CD1c-positive myeloid dendritic cell (primary cell): ENCODE results near the gene CFAP20.

Experiments
- DNase-seq: peaks from one replicate; pipeline ENCODE4 v3.0.0-alpha.2; 2016; ENCODE audit errors: extremely low spot score

Gene CFAP20

DNA sequence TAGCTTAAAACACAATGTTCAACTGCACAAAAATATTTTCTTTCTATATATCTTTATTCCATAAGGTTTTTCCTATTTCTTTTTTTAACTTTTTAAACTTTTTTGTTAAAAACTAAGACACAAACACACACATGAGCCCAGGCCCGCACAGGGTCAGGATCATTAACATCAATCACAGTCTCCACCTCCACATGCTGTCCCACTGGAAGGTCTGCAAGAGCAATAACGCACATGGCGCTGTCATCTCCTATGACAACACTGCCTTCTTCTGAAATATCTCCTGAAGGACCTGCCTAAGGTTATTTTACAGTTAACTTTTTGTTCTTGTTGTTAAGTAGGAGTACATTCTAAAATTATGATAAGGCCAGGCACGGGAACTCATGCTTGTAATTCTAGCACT, 4.1 kb downstream of the CFAP20 start:
- no peak for DNase-seq

DNA sequence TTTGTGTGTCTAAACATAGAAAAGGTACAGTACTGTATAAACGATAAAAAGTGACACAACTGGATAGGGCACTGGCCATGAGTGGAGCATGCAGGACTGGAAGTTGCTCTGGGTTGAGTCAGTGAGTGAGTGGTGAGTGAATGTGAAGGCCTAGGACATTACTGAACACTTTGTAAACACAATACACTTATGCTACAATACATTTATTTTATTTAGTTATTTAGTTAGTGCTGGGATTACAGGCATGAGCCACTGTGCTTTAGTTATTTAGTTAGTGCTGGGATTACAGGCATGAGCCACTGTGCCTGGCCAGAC, 4.6 kb downstream of the CFAP20 start:
- no peak for DNase-seq

DNA sequence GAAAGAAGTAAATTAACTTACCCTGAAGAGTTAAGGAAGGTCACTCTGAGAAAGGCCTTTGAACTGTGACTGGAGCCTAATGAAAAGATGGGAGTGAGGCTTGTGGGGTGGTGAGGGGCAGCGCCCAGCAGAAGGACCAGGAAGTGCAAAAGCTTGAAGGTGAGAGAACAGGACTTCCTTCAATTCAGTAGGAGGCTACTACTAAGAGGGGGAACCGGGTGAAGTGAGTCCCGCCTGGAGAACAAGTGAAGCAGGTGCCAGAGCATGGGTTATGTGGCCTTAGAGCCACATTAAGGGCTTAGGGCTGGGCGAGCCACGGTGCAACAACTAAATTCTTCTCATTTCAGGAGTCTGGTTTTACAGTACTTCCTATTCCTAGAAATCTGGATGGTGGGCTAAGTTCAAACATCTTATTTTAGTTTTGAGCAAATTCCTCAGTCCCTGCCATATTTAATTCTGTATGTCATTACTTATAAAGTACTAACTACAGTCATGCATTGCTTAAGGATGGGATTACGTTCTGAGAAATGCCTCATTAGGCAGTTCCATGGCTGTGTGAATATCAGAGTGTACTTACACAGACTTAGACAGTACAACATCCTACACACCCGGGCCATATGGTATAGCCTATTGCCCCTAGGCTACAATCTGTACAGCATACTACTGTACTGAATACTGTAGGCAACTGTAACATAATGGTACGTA, 5.1 kb downstream of the CFAP20 start:
- no peak for DNase-seq

DNA sequence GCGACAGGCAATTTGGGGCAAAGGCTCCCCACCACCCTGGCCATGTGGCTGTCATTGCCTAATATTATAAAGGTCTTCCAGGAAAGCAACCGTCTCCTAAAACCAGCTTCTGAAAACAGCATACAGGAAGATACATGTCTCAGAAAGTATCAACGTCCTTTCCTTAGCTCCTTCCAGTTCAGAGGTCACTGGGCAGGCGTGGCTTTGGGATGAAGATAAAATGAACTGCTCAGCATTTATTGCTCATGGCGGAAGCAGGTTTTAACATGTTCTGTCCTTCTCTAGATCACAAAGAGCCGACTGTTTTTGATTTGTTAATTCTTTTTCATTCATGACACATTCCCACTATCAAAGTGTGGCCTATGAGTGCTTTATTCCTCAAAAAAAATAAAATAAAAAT, 8.0 kb downstream of the CFAP20 start:
- no peak for DNase-seq

DNA sequence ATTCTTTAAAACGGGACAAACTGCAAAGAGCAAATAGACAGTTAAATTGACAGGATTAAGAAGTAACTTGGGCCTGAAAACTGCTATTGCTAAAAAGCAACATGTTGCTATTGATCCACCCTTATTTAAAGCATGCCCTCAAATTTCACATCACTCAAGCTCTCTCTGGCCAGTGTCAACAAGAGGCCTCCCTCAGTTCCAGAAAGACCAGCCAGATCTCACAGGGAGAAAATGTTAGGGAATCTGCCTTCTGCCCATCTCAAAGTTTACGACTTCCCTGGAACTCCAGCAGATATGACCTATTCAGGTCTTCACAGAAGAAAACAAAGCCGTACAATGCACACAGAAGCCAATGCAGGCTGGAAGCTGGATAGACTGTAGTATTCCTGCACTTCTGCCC, 8.9 kb downstream of the CFAP20 start:
- DNase-seq = no peak

DNA sequence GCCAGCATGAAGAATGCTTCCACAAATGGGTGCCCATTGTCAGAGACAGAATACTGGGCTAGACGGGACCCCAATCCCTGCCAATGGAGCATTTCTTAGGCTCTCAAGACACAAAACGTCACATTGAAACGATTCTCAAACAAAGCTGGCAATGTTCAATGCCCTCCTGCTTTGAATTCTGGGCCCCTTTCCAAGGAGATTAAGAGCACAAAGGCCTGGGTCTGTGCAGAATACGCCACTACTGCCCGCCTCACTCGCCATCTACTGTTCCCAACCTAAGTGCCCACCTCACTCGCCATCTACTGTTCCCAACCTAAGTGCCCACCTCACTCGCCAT, 9.7 kb downstream of the CFAP20 start:
- DNase-seq = no peak

DNA sequence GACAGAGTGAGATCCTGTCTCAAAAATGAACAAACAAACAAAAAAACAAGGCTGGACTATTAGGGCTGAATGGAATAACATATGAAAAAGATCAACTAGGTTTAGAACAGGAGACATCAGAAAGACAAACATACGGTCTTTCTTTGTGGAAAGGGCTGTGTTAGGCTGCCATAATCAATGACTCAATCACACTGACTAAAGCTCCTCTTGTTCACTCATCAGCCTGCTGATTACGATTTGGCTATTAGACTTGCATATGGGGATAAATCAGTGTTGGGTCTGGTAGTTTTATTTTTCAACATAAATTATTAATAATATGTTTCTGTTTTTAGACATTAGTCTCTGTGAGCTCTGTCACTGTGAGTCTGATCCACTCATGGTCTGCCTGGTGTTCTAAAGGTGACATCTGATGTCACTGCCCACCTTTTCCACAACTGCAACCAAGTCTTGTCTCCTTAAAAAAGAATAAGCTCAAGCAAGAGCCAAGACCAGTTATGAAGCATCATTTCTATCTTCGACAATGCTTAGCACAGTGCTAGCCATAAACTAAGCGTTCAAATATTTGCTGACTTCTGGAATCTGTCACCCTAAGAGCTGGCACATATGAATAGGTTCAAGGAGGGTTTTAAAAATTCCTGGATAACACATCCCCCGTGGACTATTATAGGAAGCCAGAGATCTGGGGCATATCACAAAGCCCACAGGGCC, 10.2 kb downstream of the CFAP20 start:
- no peak for DNase-seq

DNA sequence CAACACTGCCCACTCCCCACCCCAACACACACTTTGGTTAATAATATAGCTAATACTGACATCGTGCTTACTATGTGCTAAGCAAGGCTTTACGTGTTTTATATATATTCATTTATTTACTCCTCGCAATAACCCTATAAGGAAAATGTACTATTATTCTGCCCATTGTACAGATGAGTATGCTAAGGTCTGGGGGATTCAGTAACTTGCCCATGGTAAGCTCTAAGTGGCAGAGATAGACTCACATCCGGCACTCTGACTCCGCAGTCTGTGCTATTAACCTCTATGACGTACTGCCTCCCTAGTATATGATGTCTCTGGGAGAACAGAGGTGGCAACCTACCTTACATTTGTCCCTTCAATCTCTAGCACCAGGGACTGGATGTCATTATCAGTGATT, 12.7 kb downstream of the CFAP20 start:
- no peak for DNase-seq

DNA sequence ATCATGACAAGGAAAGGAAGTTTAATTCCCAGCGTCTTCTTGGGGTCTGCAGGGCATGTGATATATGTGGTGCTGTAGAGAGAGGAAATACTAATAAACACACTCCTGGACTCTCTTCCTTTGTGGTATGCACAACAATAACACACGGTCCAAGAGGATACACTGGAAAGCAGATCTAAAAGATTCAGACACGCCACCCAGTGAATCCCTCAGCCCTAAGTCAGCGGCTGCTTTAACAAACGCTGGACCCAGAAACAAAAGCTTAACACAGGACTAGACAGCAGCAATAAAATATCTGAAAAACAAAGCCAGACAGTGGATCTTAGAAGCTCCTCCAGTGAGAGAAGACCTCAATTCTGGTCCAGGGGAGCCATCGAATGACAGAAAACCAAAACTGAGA, 13.1 kb downstream of the CFAP20 start:
- DNase-seq = no peak

DNA sequence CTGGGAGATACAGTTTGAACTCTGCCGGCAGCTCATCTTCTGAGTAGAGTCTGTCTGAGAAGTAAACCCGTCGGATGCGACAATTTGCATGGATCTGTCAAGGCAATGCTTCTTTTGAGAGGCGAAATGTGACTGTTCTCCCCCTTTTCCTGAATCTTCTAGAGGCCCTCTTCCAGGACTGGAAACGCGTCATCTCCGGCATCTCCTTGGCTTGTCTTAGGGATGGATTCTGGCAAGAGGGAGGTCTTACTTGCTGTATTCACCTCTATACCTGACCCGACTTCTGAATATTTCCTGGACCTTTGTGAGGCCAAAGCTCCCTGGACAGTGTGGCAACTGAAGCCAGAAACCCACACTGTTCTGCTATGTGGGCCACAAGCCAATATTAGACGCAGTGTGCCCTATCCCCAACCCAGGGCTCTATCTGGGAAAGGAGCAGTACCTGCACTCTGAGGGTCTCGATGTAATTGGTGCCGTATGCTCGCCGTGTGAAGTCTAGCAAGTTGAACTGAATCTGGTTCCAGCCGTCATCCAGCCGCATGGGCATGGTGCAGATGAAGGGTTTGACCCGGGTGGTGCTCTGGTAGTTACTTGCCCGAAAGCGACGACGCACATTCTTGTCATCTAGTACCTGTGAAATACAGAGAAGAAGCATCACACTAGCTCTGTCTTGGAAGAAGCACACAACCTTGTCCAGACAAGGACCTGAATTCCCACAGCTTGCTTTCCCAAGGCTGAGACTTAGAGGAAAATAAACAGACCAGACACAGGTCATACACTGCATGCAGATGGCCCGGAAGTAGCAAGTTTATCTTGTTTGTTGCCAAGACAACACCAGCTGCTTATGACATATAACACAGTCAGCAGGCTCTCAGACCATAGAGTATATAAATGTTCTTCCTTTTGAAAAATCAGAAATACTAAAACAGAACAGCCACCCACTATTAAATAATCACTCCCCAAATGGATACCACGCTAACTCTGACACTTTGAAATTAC, 14.1 kb downstream of the CFAP20 start:
- DNase-seq = no peak

DNA sequence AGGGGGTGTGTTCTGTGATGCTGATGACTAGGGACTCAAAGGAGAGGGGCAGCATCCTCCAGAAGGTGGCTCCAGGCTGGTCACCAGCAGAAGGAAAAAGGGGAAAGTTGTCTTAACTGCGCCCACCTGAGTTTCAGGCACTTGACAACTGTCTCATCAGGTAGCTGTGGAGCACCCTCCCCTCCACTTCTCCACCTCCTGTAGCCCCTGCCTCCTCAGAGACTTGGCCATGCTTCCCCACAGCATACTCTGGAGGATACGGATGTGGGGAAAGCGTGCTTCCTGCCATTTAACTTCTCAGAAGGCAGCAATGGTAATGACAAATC, 17.9 kb downstream of the CFAP20 start:
- no peak for DNase-seq

DNA sequence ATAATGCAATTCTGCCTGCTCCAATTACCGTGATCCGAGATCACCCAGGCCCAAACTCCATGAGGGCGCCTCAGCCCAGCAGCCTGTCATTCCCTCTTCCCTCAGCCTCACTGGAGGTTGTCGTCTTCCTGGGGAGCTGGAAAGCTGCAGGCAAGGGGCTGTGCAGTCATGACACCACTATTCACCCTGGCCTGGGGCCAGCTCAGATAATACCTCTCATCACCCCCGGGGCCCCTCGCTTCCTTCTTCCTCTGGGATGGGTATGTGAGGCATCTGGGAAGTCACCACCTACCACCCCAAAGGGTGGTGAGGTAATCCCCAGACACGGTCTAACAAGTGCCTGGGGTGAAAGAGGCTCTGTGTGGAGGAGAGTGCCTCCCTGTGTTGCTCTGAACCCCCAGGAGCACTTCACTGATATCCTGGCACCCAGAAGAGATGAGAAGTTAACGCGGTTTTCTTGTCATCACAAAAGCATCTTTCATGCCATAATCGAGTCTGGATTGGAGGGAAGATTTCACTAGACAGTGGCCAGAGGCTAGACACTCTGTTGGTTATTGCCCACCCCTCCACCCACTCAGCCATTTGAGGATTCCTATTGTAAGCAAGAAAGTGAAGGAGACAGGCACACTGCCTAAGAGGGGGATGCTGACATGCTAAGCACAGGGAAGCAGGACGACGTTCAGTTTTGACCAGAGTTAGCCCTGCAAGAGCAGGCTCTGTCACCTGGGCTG, 18.4 kb downstream of the CFAP20 start:
- no peak for DNase-seq

DNA sequence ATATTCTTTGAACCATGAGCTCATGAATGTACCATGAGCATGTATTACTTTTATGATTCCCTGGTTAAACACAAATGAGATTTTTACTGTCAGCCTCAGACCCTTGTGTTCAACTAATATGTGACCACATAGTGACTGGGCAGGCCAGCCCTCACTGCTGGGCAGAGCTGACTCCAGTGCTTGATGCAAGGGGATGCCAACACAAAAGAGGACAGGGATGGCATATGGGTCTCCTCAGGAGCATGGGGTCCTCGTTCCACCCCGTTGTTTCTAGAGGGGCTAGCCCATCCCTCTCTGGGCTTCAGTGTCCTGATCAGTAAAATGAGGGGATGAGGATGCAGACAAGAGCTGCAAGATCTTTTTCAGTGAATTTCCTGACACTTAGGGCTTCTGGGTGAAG, 19.3 kb downstream of the CFAP20 start:
- DNase-seq = no peak

DNA sequence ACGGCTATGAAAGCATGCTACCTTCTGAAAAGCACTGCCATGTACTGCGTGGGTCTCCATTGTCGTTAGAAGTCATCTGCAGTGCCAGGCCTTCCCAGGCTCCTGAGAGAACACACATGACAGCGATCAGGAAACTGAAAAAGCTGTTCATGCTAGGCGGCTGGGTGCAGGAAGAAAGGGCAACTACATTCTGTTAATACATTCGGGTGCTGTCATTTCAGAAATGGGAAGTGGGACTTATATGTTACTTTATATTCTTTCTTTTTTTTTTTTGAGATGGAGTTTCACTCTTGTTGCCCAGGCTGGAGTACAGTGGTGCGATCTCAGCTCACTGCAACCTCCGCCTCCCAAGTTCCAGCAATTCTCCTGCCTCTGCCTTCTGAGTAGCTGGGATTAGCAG, 19.9 kb downstream of the CFAP20 start:
- no peak for DNase-seq

DNA sequence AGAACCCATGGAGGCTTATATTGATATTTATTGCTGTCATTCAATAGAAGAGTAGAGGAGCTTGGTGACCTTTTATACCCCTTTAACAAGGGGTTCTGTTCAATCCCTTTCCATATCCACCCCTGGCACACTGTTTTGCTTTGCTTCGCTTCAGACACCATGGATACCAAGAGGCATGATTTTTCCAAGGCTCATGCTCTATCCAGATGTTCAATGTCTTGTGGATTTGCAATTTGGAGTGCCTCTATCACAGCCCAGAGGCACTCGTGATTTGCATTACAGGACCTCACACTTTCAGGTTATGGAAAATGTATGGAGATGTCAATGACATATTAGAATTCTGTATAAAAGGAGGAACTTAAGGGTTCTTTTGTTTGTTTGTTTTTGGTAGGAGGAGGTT, 21.5 kb downstream of the CFAP20 start:
- no peak for DNase-seq

DNA sequence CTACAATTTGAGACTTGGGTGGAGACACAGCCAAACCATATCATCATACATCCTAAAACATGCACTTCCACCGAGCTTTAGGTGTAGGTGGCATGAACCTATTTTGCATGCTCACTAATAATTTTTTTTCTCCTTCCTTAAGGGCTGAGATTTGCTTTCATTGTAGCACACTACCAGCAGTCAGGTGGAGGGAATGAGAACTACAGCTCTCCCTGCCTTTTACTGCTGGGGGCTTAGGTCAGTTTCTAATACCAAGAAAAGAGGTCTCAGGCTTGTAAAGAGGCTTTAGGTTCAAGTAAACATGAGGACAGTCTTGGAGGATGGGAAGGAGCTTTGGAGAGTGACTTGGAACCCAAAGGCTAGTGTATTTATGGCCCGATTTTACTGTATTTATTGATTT, 22.0 kb downstream of the CFAP20 start:
- no peak for DNase-seq

DNA sequence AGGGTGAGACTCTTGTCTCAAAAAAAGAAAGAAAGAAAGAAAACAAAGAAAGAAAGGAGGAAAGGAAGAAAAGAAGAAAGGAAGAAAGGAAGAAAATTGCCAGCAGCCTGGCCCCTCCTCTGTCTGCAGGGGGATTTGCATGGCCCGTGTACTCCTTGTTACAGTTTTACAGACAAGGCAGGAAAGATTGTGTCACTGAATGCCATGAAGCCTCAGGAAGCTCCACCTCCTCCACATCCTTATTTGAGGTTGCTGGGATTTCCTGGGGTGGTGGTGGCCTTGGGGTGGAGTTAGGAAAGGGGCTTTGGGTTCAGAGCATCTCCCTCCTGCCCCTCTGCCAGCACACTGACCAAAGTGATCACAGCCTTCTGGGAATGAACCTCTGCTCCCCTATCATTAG, 23.6 kb downstream of the CFAP20 start:
- DNase-seq = no peak

DNA sequence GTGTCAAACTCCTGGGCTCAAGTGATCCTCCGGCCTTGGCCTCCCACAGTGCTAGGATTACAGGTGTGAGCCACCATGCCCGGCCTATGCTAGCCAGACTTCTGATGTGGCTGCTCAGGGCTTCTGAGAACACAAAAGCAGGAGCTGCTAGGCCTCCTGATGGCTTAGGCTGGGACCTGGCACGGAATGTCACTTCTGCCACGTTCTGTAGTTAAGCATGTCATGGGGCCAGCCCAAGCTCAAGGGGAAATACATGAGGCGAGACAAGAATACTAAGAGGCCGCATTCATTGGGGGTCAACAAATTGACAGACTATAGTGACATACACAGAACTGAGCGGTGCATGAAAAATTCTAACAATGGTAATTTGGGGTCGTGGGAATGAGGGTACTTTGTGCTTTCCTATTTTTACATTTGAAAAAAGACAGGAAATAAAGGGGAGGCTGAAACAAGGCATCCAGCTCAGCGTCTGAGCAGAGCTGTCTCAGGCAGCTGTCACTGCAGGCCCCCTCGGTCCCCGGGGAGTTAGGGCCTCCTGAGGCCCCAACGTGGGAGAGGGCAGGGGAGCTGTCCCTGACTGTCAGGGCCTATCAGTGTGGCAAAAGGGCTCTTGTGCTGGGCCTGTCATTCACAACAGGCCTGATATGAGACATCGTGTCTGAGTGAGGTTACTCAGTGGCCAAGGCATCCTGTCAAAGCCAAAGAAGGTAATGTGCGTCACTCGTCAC, 26.4 kb downstream of the CFAP20 start:
- no peak for DNase-seq

DNA sequence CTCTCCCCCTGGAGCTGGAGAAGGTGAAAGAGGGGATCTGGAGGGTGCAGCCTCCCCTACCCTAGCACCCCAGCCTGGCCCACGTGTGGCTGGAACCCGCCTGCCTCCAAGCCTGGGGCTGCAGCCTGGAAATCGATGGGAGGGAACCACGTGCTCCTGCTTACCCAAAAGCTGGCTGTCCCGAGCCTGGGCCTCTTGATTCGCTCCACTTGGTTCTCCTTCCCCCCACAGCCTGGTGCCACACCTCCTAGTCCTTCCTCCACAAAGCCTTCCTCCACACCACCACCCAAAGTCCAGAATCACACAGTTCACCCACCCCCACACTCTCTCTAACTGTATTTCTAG, 29.3 kb downstream of the CFAP20 start:
- no peak for DNase-seq

DNA sequence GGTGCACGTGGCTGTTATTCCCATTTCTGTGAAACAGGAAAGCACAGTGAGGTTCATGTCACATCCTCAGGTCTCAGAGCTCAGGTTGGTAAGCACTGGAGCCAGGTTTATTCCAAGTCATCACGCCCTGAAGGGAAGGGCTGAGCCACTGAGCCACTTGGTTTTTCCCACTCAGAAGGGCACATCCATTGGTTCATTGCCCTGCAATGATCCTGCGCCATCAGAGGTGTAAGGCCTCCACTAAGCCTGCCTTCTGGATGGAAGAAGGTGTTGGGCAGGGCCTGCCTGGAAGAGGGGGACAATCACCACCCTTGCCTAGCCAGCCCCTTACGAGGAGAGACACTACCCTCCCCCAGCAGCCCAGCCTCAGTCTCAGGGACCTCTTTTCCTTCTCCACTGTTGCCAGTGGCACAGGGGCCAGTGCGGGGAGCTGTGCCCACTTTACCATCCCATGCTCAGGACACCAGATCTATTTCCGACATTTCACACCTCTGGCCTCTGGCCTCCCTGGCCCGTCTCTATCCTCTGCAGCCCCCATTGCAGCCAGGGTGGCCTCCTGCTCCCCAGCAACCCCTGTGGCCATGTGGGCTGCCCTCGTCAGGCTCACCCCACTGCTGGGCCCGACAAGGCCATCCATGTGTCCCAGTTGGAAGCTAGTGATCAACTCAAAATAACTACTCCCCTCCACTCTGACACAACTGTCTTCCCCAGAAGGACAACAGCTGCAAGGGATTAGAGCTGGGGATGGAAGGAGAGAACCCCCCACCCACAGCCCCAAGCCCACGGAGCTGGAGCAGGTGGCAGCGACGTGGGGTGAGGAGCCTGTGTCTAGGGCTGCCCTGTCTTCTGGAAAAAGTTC, 29.9 kb downstream of the CFAP20 start:
- no peak for DNase-seq
